ENCODE measurements around the gene CYP46A1. TPM values are rescaled to one million over a fixed set of nuclear protein-coding genes. Genes with fewer than 3 reads are reported as not detected.

CYP46A1 gene
- total and polyA plus RNA-seq, 2 donors (not counting 1 experiment from before 2014, with no cell fraction given), result 0.27 to 0.28 TPM

DNA sequence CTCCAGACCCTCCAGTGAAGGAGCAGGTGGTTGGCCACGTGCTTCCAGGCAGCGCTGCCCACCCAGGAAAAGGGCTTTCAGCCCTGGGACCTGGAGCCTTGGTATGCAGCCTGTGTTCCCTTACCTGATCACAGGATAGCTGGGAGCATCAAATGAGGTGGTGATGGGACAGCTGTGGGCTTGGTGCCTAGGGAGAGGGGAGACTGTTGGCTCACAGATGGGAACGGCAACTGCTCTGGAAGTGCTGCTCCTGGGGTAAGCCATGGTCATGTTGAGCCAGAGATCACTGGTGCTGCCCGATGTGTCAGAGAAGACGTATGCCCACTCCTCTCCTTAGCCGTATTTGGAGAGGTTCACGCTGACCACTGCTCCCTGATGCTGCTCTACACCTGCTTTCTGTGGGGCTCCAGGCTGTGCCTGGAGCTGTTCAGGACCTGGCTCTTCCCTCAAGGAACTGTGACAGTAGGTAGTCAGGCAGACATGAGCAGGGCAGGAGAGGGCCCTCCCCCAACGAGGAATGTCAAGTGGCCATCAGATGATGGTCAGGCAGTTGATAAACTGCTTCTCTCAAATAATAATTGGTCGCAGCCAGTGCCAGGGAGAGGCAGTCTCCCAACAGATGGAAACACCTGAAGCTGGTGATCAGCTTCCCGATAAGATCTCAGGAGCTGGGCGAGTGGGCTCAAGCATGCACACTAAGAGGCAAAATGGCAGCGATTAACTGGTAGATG is 2.8 kb upstream of the CYP46A1 start:
- TF ChIP-seq CTCF (IDR thresholded peaks at IDR 0.05) (no peak), EZH2 (IDR thresholded peaks at IDR 0.05; ENCODE audit: borderline replicate concordance, insufficient read depth, low read depth, low read length, poor library complexity, severe bottlenecking) (no peak)
- H3K9me3 Mint-ChIP-seq (ENCODE audit: insufficient read depth), result no peaks in the 10 kb centered on the region
- H3K27ac Mint-ChIP-seq, result peak overlapping the region; percentile 50
- H3K27me3 Mint-ChIP-seq, result peaks cover 15% of the 10 kb centered on the region
- H3K9ac ChIP-seq (ENCODE audit: low read length), result no peak overlapping the region
- no peak for DNase-seq
- POLR2A ChIA-PET, result no interaction called here
- H4K20me1 ChIP-seq (ENCODE audit: control insufficient read depth, insufficient read depth, low read length, poor library complexity, severe bottlenecking), result no peaks in the 10 kb centered on the region
- peaks cover 10 to 17% of the 10 kb centered on the region in 2 donors for H3K4me1 ChIP-seq (ENCODE audit: control insufficient read depth in 2 of 2, insufficient read depth in 2 of 2, low read length in 2 of 2)
- H3K4me3 ChIP-seq (ENCODE audit: control extremely low read depth in 1 of 5, extremely low read depth in 1 of 5, insufficient read depth in 1 of 5, low read depth in 2 of 5, low read length in 4 of 5), result no peak overlapping the region
- no peaks in the 10 kb centered on the region for H3K36me3 ChIP-seq (replicated peaks in 1 of 2; ENCODE audit: control extremely low read depth in 1 of 2, control insufficient read depth in 1 of 2, extremely low read depth in 1 of 2, insufficient read depth in 2 of 2, low read length in 1 of 2)
- peaks cover 0 to 31% (median 2%) of the 10 kb centered on the region in 3 donors for H3K9me3 ChIP-seq (ENCODE audit: control extremely low read depth in 1 of 3, control insufficient read depth in 2 of 3, insufficient read depth in 1 of 3, low read length in 2 of 3)
- peak overlapping the region; percentile 37 for H3K4me3 Mint-ChIP-seq
- ATAC-seq (ENCODE audit: low read depth), result no peak
- H3K4me1 Mint-ChIP-seq, result peaks cover 10% of the 10 kb centered on the region
- no peak overlapping the region for H3K27ac ChIP-seq (ENCODE audit: low read length in 2 of 2)
- 97% methylated on average over 11 of the region's 12 CpGs for WGBS (ENCODE audit: insufficient coverage)
- H3K27me3 ChIP-seq (replicated peaks in 1 of 4; ENCODE audit: control extremely low read depth in 1 of 4, control insufficient read depth in 3 of 4, insufficient read depth in 4 of 4, low read length in 3 of 4), result peaks cover 0 to 20% (median 2%) of the 10 kb centered on the region in 4 experiments
- no peaks in the 10 kb centered on the region for H3K79me2 ChIP-seq (ENCODE audit: control insufficient read depth, insufficient read depth, low read length)
- H2AFZ ChIP-seq (ENCODE audit: insufficient read depth, low read depth, low read length, poor library complexity, severe bottlenecking), result no peak overlapping the region
- H3K4me2 ChIP-seq (replicated peaks; ENCODE audit: low read depth, low read length, poor library complexity, severe bottlenecking), result no peak overlapping the region
- CTCF ChIA-PET, result no interaction called here
- intact Hi-C loops (cut with micrococcal nuclease), result loop anchor here (5.0 kb wide), 1 partner anchor 696 kb away; the partner anchor contains the start of gene WDR25

- Histone ChIP-seq H3K4me2 (replicated peaks; ENCODE audit: low read depth, low read length, poor library complexity, severe bottlenecking) (no peak overlapping the region), H3K4me3 (ENCODE audit: control extremely low read depth in 1 of 5, extremely low read depth in 1 of 5, insufficient read depth in 1 of 5, low read depth in 2 of 5, low read length in 4 of 5) (no peak overlapping the region), H3K4me1 (ENCODE audit: control insufficient read depth in 2 of 2, insufficient read depth in 2 of 2, low read length in 2 of 2) (peaks cover 10 to 17% of the 10 kb centered on the region in 2 donors), H3K9me3 (ENCODE audit: control extremely low read depth in 1 of 3, control insufficient read depth in 2 of 3, insufficient read depth in 1 of 3, low read length in 2 of 3) (peaks cover 0 to 31% (median 2%) of the 10 kb centered on the region in 3 donors), H3K9ac (ENCODE audit: low read length) (no peak overlapping the region), H3K27me3 (replicated peaks in 1 of 4; ENCODE audit: control extremely low read depth in 1 of 4, control insufficient read depth in 3 of 4, insufficient read depth in 4 of 4, low read length in 3 of 4) (peaks cover 0 to 19% (median 2%) of the 10 kb centered on the region in 4 experiments), H3K36me3 (replicated peaks in 1 of 2; ENCODE audit: control extremely low read depth in 1 of 2, control insufficient read depth in 1 of 2, extremely low read depth in 1 of 2, insufficient read depth in 2 of 2, low read length in 1 of 2) (no peaks in the 10 kb centered on the region), H3K27ac (ENCODE audit: low read length in 2 of 2) (no peak overlapping the region), H3K79me2 (ENCODE audit: control insufficient read depth, insufficient read depth, low read length) (no peaks in the 10 kb centered on the region), H2AFZ (ENCODE audit: insufficient read depth, low read depth, low read length, poor library complexity, severe bottlenecking) (no peak overlapping the region), H4K20me1 (ENCODE audit: control insufficient read depth, insufficient read depth, low read length, poor library complexity, severe bottlenecking) (no peaks in the 10 kb centered on the region)
- 95% methylated on average over 7 of the region's 11 CpGs for WGBS (ENCODE audit: insufficient coverage)
- intact Hi-C loops (cut with micrococcal nuclease), result loop anchor here (5.0 kb wide), 1 partner anchor 696 kb away; the partner anchor contains the start of gene WDR25
- Mint-ChIP-seq H3K4me1 (peaks cover 10% of the 10 kb centered on the region), H3K4me3 (peak overlapping the region; percentile 37), H3K27ac (no peak overlapping the region), H3K9me3 (ENCODE audit: insufficient read depth) (no peaks in the 10 kb centered on the region), H3K27me3 (peaks cover 19% of the 10 kb centered on the region)
- no peak for TF ChIP-seq CTCF (IDR thresholded peaks at IDR 0.05)
- no peak for TF ChIP-seq EZH2 (IDR thresholded peaks at IDR 0.05; ENCODE audit: borderline replicate concordance, insufficient read depth, low read depth, low read length, poor library complexity, severe bottlenecking)
- CTCF ChIA-PET, result no interaction called here
- DNase-seq (no peak), ATAC-seq (ENCODE audit: low read depth) (no peak)
- POLR2A ChIA-PET, result no interaction called here
Measured at GRCh38 chr14:99681832-99682148, 2.3 kb upstream of the CYP46A1 start.

Measured in B cell (primary cell).